ENCODE measurements around the gene PSMD8.

Gene PSMD8

DNA sequence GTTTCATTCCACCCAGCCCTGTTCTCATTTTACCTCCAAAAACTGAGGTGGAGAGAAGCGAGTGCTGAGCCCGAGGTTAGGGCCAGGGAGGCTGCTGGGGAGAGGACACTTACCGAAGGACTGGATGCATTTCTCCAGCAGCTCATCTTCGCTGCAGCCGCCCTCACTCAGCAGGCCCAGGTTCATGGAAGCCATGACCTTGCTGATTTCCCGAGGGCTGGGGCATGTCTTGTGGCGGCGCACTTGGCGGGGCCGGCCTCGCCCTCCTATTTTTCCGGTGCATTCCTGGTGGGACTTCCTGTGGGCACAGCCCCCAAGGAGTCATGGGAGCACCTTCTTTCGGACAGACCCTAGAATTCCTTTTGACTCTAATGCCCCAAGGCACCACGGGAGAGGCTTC lies 47.5 kb downstream of the PSMD8 start:
- Histone ChIP-seq H3K9ac (ENCODE audit: low read depth, low read length, poor library complexity, severe bottlenecking) (no peak overlapping the region), H3K4me1 (ENCODE audit: insufficient read depth, low read length, poor library complexity, severe bottlenecking) (peaks cover 14% of the 10 kb centered on the region), H3K27me3 (ENCODE audit: insufficient read depth, low read length, poor library complexity, severe bottlenecking) (no peaks in the 10 kb centered on the region), H3F3A (ENCODE audit: low read depth) (no peaks in the 10 kb centered on the region), H4K20me1 (ENCODE audit: insufficient read depth, low read length, poor library complexity, severe bottlenecking) (no peaks in the 10 kb centered on the region), H3K9me2 (replicated peaks; ENCODE audit: low read depth, low read length) (no peaks in the 10 kb centered on the region), H2AFZ (ENCODE audit: low read length) (no peak overlapping the region), H3K79me2 (ENCODE audit: insufficient read depth, low read length) (no peaks in the 10 kb centered on the region), H3K4me3 (ENCODE audit: low read length, poor library complexity, severe bottlenecking) (no peak overlapping the region), H3K4me2 (ENCODE audit: low read depth, low read length, poor library complexity, severe bottlenecking) (no peak overlapping the region), H3K36me3 (ENCODE audit: insufficient read depth, low read length) (no peaks in the 10 kb centered on the region), H3K9me3 (ENCODE audit: insufficient read depth, low read depth, low read length) (no peaks in the 10 kb centered on the region)
- no peak for TF ChIP-seq EZH2phosphoT487 (IDR thresholded peaks at IDR 0.05; ENCODE audit: borderline replicate concordance)
- TF ChIP-seq, protein P1, sequence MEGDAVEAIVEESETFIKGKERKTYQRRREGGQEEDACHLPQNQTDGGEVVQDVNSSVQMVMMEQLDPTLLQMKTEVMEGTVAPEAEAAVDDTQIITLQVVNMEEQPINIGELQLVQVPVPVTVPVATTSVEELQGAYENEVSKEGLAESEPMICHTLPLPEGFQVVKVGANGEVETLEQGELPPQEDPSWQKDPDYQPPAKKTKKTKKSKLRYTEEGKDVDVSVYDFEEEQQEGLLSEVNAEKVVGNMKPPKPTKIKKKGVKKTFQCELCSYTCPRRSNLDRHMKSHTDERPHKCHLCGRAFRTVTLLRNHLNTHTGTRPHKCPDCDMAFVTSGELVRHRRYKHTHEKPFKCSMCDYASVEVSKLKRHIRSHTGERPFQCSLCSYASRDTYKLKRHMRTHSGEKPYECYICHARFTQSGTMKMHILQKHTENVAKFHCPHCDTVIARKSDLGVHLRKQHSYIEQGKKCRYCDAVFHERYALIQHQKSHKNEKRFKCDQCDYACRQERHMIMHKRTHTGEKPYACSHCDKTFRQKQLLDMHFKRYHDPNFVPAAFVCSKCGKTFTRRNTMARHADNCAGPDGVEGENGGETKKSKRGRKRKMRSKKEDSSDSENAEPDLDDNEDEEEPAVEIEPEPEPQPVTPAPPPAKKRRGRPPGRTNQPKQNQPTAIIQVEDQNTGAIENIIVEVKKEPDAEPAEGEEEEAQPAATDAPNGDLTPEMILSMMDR (conservative IDR thresholded peaks at IDR 0.05; ENCODE audit: low read length) = no peak

DNA sequence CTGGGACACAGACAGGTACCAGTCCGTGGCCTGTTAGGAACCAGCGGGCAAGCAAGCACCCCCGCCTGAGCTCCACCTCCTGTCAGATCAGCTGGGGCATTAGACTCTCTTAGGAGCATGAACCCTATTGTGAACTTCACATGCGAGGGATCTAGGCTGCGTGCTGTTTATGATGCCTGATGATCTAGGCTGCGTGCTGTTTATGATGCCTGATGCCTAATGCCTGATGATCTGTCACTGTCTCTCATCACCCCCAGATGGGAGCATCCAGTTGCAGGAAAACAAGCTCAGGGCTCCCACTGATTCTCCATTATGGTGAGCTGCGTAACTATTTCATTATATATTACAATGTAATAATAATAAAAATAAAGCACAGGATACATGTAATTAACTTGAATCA lies 48.1 kb downstream of the PSMD8 start:
- H3K4me2 ChIP-seq (ENCODE audit: low read depth, low read length, poor library complexity, severe bottlenecking) = no peak overlapping the region
- H3K36me3 ChIP-seq (ENCODE audit: insufficient read depth, low read length) = no peaks in the 10 kb centered on the region
- no peak overlapping the region for H2AFZ ChIP-seq (ENCODE audit: low read length)
- TF ChIP-seq, protein P1 (conservative IDR thresholded peaks at IDR 0.05; ENCODE audit: low read length) = no peak
- TF ChIP-seq EZH2phosphoT487 (IDR thresholded peaks at IDR 0.05; ENCODE audit: borderline replicate concordance) = no peak
- no peak overlapping the region for H3K4me3 ChIP-seq (ENCODE audit: low read length, poor library complexity, severe bottlenecking)
- H3K79me2 ChIP-seq (ENCODE audit: insufficient read depth, low read length) = no peaks in the 10 kb centered on the region
- H3K9ac ChIP-seq (ENCODE audit: low read depth, low read length, poor library complexity, severe bottlenecking) = no peak overlapping the region
- H3K9me2 ChIP-seq (replicated peaks; ENCODE audit: low read depth, low read length) = no peaks in the 10 kb centered on the region
- H3K4me1 ChIP-seq (ENCODE audit: insufficient read depth, low read length, poor library complexity, severe bottlenecking) = peaks cover 14% of the 10 kb centered on the region
- H3K27me3 ChIP-seq (ENCODE audit: insufficient read depth, low read length, poor library complexity, severe bottlenecking) = no peaks in the 10 kb centered on the region
- no peaks in the 10 kb centered on the region for H4K20me1 ChIP-seq (ENCODE audit: insufficient read depth, low read length, poor library complexity, severe bottlenecking)
- H3K9me3 ChIP-seq (ENCODE audit: insufficient read depth, low read depth, low read length) = no peaks in the 10 kb centered on the region
- H3F3A ChIP-seq (ENCODE audit: low read depth) = no peaks in the 10 kb centered on the region

DNA sequence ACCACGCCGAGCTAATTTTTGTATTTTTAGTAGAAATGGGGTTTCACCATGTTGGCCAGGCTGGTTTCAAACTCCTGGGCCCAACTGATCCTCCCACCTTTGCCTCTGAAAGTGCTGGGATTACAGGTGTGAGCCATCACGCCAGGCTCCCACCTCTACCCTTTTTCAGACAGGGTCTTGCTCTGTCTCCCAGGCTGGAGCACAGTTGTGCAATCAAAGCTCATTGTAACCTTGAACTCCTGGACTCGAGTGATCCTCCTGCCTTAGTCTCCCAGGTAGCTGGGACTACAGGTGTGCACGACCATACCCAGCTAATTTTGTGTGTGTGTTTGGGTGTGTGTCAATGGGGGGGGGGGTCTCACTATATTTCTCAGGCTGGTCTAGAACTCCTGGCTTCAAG lies 49.9 kb downstream of the PSMD8 start:
- Histone ChIP-seq H3K4me2 (ENCODE audit: low read depth, low read length, poor library complexity, severe bottlenecking) (no peak overlapping the region), H2AFZ (ENCODE audit: low read length) (no peak overlapping the region), H3K9me3 (ENCODE audit: insufficient read depth, low read depth, low read length) (no peaks in the 10 kb centered on the region), H3K9ac (ENCODE audit: low read depth, low read length, poor library complexity, severe bottlenecking) (no peak overlapping the region), H3F3A (ENCODE audit: low read depth) (no peaks in the 10 kb centered on the region), H3K79me2 (ENCODE audit: insufficient read depth, low read length) (no peaks in the 10 kb centered on the region), H3K4me1 (ENCODE audit: insufficient read depth, low read length, poor library complexity, severe bottlenecking) (peaks cover 16% of the 10 kb centered on the region), H3K27me3 (ENCODE audit: insufficient read depth, low read length, poor library complexity, severe bottlenecking) (no peaks in the 10 kb centered on the region), H3K36me3 (ENCODE audit: insufficient read depth, low read length) (no peaks in the 10 kb centered on the region), H3K4me3 (ENCODE audit: low read length, poor library complexity, severe bottlenecking) (no peak overlapping the region), H4K20me1 (ENCODE audit: insufficient read depth, low read length, poor library complexity, severe bottlenecking) (no peaks in the 10 kb centered on the region), H3K9me2 (replicated peaks; ENCODE audit: low read depth, low read length) (no peaks in the 10 kb centered on the region)
- TF ChIP-seq, protein P1 (conservative IDR thresholded peaks at IDR 0.05; ENCODE audit: low read length) = no peak
- no peak for TF ChIP-seq EZH2phosphoT487 (IDR thresholded peaks at IDR 0.05; ENCODE audit: borderline replicate concordance)
